HG02973 (cell line): Measurements from ENCODE around the gene LIMS1.
A peak's percentile ranks its signal among the peaks of the same experiment; 100 is the strongest.
"Not testable (repeated sequence)": the region's sequence is repeated elsewhere in the genome, so short reads cannot be mapped to it uniquely, and the experiment has no call there.

Experiments used
- ATAC-seq: cut with Tn5 transposase; IDR thresholded peaks from one replicate; pipeline ENCODE4 v1.9.1; 2021; ENCODE audit warnings: moderate library complexity; ENCODE audit not compliant: unreplicated experiment

LIMS1 gene

GRCh38 chr2:108657517-108657916, 123.2 kb downstream of the LIMS1 start:
- not testable (repeated sequence) for ATAC-seq

GRCh38 chr2:108658553-108658952, 124.3 kb downstream of the LIMS1 start:
- ATAC-seq: not testable (repeated sequence)

DNA sequence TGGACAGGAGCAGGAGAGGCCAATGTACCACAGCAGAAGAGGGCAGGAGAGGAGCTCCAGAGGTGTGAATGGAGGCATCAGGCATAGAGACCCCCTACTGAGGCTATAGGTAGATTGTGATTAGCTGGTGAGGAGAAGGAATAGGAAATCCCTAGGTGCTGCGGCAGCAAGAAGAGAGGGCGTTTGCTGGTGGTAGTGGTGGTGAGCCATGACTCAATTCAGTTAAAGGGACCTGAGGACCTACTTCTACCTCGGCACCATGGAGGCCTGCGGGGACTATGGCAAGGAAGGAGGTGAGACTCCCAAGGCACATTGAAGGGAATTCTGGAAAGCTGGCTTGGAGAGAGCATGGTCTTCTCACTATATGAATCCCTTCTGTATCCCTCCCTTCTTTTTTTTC, 127.2 kb downstream of the LIMS1 start:
- not testable (repeated sequence) for ATAC-seq

DNA sequence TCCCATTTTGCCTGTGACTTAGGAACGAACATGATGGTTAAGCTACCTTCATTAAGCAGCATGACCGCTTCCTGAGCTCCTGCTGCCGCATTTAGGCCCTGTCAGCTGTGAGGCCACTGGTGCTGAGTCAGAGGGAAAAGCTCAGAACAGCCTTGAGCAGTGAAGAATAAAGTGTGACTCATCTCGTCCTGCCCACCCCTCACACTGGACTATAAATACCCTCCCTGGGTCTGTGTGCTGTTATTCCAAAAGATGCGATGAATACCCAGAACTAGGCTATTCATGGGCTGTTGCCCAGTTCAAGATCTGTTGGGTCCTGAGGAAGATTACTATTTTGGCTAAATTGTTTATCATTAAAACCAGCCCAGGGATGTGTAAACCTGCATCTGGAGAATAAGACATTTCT, 127.9 kb downstream of the LIMS1 start:
- ATAC-seq: peak; percentile 86

DNA sequence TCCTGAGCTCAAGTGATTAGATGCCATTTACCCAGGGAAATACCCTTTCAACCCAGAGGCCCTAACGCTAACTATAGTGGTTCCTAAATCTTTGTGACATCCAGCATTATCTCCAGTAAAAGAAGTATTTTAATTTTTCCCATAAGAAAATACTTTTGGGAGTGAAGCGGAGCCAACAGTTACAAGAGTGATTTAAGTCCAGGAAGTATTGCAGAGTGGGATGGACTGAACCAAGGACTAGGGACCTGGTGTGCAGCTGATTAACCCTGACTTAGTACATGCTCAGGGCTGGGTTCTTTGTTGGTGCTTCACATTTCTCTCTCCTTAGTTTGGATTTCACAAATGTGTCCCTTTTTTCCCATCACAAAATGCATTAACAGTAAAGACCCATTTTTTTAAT, 129.1 kb downstream of the LIMS1 start:
- not testable (repeated sequence) for ATAC-seq

DNA sequence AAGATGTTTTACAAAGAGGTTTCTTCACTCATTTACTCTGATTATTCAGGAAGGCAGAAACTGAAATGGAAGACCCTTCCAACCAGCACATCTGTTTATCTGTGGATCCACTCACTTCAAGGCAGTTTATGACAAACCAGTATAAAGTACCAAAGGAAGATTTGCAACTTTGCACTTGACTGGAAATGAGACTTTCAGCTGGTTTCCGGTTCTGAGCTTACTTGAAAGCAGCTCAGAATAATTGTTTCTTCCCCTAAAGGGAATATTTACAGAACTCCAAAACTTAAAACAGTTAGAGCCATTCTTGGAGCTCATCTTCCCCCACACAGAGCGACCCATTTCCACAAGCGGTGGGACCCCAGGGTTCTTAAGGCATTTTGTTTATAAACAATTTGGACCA, 129.8 kb downstream of the LIMS1 start:
- not testable (repeated sequence) for ATAC-seq

- ATAC-seq: not testable (repeated sequence)
These were observed 130.7 kb downstream of the LIMS1 start for GRCh38 chr2:108664979-108665378.

GRCh38 chr2:108665975-108666374, 131.7 kb downstream of the LIMS1 start:
- ATAC-seq: not testable (repeated sequence)

DNA sequence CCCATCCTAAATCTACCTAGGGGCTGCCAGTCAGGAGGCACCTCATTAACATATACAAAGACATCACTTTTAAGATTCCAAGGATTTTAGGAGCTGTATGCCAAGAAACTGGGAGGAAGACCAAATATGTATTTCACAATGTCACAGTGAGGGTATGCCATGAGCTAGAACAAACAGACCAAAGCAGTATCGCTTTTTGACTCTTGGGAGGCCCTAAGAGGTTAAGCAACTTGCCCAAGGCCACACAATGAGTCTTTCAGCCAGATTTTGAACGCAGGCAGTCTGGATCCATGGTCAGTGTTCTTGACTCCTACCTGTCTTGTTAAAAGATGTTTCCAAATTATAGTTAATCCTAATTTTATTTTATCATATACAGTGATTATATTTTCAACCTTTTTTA, 132.9 kb downstream of the LIMS1 start:
- not testable (repeated sequence) for ATAC-seq

GRCh38 chr2:108670282-108670681, 136.0 kb downstream of the LIMS1 start:
- ATAC-seq: not testable (repeated sequence)

- ATAC-seq: not testable (repeated sequence)
These were observed 138.0 kb downstream of the LIMS1 start for GRCh38 chr2:108672200-108672805.

GRCh38 chr2:108676522-108676921, 142.3 kb downstream of the LIMS1 start:
- ATAC-seq: not testable (repeated sequence)

DNA sequence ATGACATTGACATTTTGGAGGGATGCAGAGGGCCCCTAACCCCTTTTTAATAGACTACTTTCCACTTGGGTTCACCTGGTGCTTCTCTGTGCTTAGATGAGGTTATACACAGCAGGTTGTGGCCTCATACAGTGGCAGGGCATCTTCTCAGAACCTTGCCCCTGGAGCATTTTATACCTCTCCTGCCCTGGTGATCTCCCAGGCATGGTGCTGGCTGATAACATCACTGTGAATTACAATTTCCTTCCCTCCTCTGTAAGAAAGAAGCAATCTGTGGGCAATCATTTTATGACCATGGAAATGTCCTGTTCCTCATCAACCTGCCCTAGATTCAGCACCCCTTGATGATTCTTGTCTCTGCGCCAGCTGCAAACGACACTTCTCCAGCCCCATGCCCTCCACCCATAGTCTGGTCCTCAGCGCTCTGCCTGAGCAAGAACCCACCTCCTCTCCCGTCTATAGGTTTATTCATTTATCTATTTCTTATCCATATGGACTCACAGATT, 143.0 kb downstream of the LIMS1 start:
- not testable (repeated sequence) for ATAC-seq

DNA sequence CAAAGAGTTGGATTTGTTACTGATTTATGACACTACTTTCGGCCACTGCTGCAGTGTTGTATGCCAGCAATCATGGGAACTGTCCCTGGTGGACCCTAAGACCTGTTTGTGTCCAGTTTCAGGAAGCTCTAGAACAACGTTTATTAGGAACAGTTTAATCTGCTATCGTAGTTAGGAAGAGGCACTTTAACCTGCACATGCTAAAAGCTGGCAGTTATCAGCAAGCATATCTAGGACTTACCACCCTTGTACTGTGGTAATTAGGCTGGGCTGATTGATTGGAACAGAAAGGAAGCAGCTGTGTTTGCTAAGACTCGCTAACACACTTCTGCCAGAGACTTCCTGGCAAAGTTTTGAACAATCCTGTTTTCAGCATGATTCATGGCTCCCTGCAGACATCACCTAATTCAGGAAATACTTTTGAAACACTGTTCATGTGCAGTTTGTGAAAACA, 144.0 kb downstream of the LIMS1 start:
- ATAC-seq: not testable (repeated sequence)

DNA sequence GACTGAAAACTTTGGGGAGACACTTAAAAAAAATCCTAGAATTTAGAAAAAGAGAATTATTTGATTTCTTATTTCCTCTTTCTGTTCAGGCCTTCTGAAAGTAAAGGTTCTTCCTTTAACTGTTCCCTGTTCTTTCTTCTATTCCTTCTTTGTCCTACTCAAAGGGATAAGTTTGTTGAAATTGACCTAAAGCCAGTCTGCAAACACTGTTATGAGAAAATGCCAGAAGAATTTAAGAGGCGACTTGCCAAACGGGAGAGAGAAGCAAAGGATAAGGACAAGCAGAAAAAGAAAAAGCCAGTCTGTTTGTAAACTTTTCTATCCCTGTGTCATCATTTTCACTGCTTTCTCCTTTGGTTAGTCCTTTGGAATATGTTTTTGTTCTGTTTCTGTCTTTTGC, 146.5 kb downstream of the LIMS1 start:
- not testable (repeated sequence) for ATAC-seq

GRCh38 chr2:108688818-108689756, 154.8 kb downstream of the LIMS1 start:
- not testable (repeated sequence) for ATAC-seq

GRCh38 chr2:108690001-108690400, 155.7 kb downstream of the LIMS1 start:
- ATAC-seq: not testable (repeated sequence)

GRCh38 chr2:108691447-108691846, 157.2 kb downstream of the LIMS1 start:
- ATAC-seq: no peak

- ATAC-seq: no peak
These were observed 166.9 kb downstream of the LIMS1 start for GRCh38 chr2:108701208-108701607.

- ATAC-seq: no peak
These were observed 167.5 kb downstream of the LIMS1 start for GRCh38 chr2:108701806-108702205.

GRCh38 chr2:108704871-108705270, 170.6 kb downstream of the LIMS1 start:
- ATAC-seq: no peak

DNA sequence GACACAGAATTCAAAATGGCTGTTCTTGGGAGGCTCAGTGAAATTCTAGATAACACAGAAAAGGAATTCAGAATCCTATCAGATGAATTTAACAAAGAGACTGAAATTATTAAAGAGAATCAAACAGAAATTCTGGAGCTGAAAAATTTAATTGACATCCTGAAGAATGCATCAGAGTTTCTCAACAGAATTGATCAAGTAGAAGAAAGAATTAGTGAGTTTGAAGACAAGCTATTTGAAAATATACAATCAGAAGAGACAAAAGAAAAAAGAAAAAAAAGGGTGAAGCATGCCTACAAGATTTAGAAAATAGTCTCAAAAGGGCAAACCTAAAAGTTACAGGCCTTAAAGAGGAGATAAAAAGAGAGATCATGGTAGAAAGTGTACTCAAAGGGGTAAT, 173.0 kb downstream of the LIMS1 start:
- no peak for ATAC-seq
